ENCODE results near the gene DHTKD1.

The DHTKD1 gene, protein sequence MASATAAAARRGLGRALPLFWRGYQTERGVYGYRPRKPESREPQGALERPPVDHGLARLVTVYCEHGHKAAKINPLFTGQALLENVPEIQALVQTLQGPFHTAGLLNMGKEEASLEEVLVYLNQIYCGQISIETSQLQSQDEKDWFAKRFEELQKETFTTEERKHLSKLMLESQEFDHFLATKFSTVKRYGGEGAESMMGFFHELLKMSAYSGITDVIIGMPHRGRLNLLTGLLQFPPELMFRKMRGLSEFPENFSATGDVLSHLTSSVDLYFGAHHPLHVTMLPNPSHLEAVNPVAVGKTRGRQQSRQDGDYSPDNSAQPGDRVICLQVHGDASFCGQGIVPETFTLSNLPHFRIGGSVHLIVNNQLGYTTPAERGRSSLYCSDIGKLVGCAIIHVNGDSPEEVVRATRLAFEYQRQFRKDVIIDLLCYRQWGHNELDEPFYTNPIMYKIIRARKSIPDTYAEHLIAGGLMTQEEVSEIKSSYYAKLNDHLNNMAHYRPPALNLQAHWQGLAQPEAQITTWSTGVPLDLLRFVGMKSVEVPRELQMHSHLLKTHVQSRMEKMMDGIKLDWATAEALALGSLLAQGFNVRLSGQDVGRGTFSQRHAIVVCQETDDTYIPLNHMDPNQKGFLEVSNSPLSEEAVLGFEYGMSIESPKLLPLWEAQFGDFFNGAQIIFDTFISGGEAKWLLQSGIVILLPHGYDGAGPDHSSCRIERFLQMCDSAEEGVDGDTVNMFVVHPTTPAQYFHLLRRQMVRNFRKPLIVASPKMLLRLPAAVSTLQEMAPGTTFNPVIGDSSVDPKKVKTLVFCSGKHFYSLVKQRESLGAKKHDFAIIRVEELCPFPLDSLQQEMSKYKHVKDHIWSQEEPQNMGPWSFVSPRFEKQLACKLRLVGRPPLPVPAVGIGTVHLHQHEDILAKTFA

DNA sequence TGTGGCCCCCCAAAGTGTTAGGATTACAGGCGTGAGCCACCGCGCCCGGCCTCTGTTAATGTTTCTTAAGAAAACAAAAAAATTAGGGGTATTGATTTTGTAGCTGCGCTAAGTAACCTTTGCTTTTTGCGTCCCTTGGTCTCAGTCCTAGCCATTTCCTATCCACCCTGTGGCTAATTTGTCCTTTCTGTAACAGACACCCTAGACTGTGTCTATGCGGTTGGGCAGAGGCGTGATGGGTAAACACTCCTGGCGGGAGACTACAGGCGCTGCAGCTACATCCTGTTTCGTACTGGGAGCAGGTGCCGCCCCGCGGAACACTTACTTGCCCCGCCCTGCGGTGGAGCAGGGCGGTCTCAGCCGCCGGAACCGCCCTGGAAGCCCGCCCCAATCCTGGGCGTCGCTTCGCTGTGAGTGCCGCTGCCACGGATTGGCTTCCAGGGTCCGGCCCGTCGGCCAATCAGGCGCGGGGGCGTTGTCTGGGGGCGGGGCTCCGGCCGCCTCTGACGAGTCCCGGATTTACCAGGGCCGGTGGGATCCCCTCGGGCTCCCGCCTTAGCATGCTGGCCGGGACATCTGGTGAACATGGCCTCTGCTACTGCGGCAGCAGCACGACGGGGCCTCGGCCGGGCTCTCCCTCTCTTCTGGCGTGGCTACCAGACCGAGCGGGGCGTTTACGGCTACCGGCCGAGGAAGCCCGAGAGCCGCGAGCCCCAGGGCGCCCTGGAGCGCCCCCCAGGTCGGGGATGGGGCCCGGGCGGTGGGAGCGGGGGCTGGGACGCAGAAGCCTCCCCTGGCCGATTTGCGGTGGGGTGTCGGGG lies at the start of gene DHTKD1:
DHTKD1 (plus strand) TSS at position 506 of the 821 bp plus-strand sequence; CDS start at position 586, 80 bp downstream.
- DNase-seq (ENCODE audit: low spot score) = peak; percentile 97

GRCh38 chr10:12019283-12019971 lies 49.3 kb upstream of the DHTKD1 start:
- DNase-seq (ENCODE audit: low spot score) = no peak

- DNase-seq (ENCODE audit: low spot score) = no peak
Measured at GRCh38 chr10:12020574-12020973, 48.2 kb upstream of the DHTKD1 start.

- peak; percentile 12 for DNase-seq (ENCODE audit: low spot score)
Measured at GRCh38 chr10:12022580-12023257, 46.0 kb upstream of the DHTKD1 start.

- DNase-seq (ENCODE audit: low spot score) = no peak
Measured at GRCh38 chr10:12025591-12025990, 43.2 kb upstream of the DHTKD1 start.

- DNase-seq (ENCODE audit: low spot score) = no peak
Measured at GRCh38 chr10:12027539-12027938, 41.2 kb upstream of the DHTKD1 start.

DNA sequence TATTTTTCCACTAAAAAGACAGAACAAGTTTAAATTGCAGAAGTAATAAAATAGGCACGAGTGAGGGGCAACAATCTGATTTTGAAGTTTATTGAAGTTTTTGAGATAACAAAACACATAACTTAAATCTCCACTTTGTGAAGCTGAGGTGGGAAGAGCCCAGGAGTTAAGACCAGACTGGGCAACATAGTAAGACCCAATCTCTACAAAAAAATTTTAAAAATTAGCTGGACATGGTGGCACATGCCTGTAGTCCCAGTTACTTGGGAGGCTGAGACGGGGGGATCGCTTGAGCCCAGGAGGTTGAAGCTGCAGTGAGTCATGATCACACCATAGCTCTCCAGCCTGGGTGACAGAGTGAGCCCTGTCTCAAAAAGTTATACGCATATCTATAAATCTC lies 37.4 kb upstream of the DHTKD1 start:
- no peak for DNase-seq (ENCODE audit: low spot score)

GRCh38 chr10:12036073-12036655 lies 32.6 kb upstream of the DHTKD1 start:
- DNase-seq (ENCODE audit: low spot score) = no peak

- DNase-seq (ENCODE audit: low spot score) = peak; percentile 21
Measured at GRCh38 chr10:12041766-12042408, 26.9 kb upstream of the DHTKD1 start.

GRCh38 chr10:12042409-12042796 lies 26.4 kb upstream of the DHTKD1 start:
- peak; percentile 32 for DNase-seq (ENCODE audit: low spot score)

DNA sequence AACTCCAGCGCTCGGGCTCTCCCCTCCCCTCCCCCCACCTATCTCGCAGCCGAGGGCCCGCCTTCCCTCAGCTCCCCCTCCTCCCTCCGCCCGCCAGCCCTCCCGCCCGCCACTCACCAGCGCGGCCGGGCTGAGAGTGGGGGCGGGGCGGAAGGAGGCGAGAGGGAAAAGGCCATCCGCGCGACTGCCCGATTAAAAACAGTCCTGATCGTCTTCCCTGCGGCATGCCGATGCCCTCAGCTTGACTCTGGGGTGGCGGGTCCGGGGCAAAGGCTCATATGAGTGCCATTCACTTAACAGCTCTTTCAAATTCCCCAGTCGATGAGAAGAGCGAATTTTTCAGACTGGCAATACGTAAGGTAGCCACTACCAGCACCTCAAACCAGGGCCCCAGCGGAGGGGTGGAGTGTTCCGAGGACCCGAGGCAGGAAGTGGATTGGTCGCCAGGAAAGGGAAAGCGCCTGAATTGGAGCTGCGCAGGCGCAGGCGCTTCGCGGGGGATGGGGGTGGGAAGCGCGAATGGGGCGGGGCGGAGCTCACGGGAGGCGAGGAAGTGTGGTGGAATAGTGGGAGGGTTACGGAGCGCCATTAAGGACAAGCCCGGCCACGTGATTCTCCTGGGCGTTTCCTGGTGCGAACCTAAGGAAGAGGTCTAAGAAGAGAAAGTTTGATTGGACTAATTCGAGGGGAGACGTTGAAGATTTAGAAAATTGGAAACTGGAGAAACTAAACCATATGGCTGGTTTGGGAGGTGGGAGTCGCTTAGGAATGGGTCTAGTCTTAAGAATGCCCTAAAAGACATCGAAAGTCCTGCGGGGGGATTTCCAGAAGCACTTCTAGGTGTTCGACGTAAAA lies 25.7 kb upstream of the DHTKD1 start, which contains the start of gene UPF2:
UPF2 (minus strand) TSS at position 13 of the 855 bp plus-strand sequence. CDS start 7,386 bp downstream, outside the sequence.
- DNase-seq (ENCODE audit: low spot score) = peak; percentile 98

DNA sequence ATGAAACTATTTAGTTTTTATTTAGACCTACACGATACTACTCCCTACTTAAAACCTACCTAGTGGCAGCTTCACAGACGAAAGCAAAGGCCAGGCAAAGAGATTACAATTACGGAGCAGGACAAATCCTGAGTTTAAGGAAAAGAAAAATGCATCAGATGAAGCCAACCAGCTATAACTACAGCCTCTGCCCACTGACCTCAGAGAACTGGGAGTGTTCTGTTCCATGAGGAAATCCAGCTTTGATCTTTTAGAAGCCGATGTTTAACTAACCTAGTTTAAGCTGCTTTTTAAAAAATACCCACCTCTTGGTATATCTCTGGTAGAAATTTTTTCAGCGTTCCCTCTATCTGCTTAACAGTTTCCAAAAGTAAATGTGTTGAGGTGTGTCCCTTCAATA lies 23.2 kb upstream of the DHTKD1 start:
- DNase-seq (ENCODE audit: low spot score) = no peak

DNA sequence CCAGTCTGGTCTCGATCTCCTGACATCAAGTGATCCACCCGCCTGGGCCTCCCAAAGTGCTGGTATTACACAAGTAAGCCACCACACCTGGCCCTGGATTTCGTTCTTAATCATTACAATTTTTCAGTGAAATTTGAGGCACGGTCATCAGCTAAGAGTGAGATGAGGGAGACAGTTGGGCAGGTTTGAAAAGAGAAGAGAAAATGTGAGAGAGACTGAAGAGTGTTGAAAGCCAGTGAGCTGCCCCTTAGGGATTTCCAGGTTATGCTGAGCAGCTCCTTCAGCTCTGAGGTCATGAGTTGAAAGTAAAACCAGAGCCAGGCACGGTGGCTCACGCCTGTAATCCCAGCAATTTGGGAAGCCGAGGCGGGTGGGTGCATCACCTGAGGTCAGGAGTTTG lies 20.2 kb upstream of the DHTKD1 start:
- DNase-seq (ENCODE audit: low spot score) = no peak

DNA sequence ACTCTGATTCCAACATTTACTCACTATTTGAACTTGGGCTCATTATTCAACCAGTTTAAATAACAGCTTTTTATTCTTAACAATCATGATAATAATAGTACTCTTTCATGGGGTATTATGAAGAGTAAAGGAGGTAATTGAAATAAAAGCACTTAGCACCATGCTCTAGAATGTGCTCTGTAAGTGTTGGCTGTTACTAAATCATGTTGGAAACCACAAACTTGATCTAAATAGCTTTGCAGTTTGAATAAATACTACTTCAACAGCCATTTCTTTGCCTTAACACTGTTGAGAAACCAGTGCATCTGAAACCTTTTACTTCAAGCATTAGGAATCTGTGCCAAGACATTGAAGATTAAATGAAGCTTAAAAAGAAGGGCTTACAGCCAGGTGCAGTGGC lies 18.2 kb upstream of the DHTKD1 start:
- no peak for DNase-seq (ENCODE audit: low spot score)

DNA sequence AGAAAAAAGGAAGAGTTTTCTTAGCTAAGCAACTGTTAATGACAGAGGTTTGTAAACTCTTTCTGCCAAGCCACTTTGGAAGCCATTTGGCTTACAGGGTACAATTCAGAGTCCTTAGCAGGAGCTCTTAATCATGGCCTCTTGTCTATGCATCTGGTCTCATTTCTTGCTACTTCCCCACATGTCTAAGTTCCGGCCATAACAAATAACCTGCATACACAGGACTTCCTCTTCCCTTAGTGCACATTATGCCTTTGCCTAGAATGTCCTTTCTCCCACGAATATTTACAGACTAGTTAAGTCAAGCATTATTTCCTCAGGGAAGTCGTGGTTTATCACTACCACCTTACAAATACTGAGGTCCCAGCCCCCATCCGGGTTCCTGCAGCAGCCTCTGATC lies 17.5 kb upstream of the DHTKD1 start:
- DNase-seq (ENCODE audit: low spot score) = no peak

DNA sequence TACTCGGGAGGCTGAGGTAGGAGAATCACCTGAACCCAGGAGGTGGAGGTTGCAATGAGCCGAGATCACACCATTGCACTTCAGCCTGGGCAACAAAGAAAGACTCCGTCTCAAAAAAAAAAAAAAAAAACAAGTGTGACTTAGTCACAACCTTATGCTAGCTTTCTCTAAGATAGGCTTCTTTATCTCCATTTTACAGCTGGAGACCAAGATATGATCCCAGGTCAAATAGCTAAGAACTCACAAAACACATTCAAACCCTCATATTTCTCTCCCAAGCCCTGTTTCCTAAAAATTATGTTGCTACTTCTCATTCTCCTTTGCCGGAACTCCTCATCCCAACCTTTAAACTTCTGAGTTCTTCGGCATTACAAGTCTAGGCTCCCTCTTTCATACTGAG lies 13.0 kb upstream of the DHTKD1 start:
- DNase-seq (ENCODE audit: low spot score) = no peak

- no peak for DNase-seq (ENCODE audit: low spot score)
Measured at GRCh38 chr10:12056748-12057147, 12.0 kb upstream of the DHTKD1 start.

DNA sequence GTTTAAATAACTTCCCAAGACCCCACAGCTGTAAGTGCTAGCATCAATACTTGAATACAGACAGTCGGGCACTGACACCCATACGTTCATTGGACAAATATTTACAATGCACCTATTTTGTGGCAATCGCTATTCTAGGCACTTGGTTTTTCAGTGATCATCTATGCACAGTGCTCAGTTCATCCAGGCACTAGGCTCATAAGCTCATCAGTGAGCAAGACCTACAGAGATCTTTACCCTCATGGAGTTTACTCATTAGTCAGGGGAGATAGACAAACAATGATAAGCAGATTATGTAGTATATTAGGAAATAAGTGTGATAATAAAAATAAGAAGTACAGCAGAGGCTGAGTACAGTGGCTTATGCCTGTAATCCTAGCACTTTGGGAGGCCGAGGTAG lies 7.6 kb upstream of the DHTKD1 start:
- no peak for DNase-seq (ENCODE audit: low spot score)
